PC-3 (cell line): ENCODE results near the gene NOTO. TPM values are rescaled to one million over a fixed set of nuclear protein-coding genes. Genes with fewer than 3 reads are reported as not detected.

ENCODE experiments used
- ATAC-seq: fragments of 200-7000 bp; cut with Tn5 transposase; 2 replicates; pipeline ENCODE4 v1.9.1; 2020; ENCODE audit warnings: mild to moderate bottlenecking, moderate library complexity
- BruUV-seq: library from RNA; stranded (reverse); fragments of 400-500 nt; replicated peaks from 2 replicates; lab custom pipeline; 2021; lab: Mats Ljungman, UMichigan
- CTCF ChIA-PET: fragments of 300-600 bp; sonication (Branson Sonifier 250); formaldehyde crosslinking; loops from one replicate; lab custom pipeline; 2022; ENCODE audit warnings: antibody characterized with exemption; lab: Charles Lee
- POLR2A ChIA-PET: fragments of 300-600 bp; sonication (Branson Sonifier 250); formaldehyde crosslinking; loops from one replicate; lab custom pipeline; 2022; ENCODE audit warnings: antibody characterized with exemption; ENCODE audit not compliant: unreplicated experiment; lab: Charles Lee
- DNase-seq: peaks from one replicate; pipeline ENCODE4 v3.0.0-alpha.2; 2015
- H2AFZ ChIP-seq: fragments of 300-600 bp; sonication (generic); 2 replicates; pipeline ENCODE4 v1.6.0; 2016; ENCODE audit warnings: antibody characterized with exemption, low read length
- H3F3A ChIP-seq: fragments of 300-600 bp; sonication (generic); one replicate; pipeline ENCODE4 v1.6.0; 2017; ENCODE audit warnings: antibody characterized with exemption, low read length, control low read depth, mild to moderate bottlenecking; ENCODE audit not compliant: unreplicated experiment
- H3K27ac ChIP-seq: fragments of 300-600 bp; sonication (generic); 2 replicates; pipeline ENCODE4 v1.5.1; 2016; ENCODE audit warnings: mild to moderate bottlenecking, low read length
- H3K27me3 ChIP-seq: fragments of 300-600 bp; sonication (generic); 2 replicates; pipeline ENCODE4 v1.6.1; 2016; ENCODE audit warnings: low read length, mixed read lengths
- H3K36me3 ChIP-seq: fragments of 300-600 bp; sonication (generic); 2 replicates; pipeline ENCODE4 v1.6.1; 2016; ENCODE audit warnings: low read depth, mixed run types, low read length, mixed read lengths
- H3K4me1 ChIP-seq: fragments of 300-600 bp; sonication (generic); 2 replicates; pipeline ENCODE4 v1.5.1; 2016; ENCODE audit warnings: low read length; ENCODE audit not compliant: insufficient read depth
- H3K4me2 ChIP-seq: fragments of 300-600 bp; sonication (generic); 2 replicates; pipeline ENCODE4 v1.6.0; 2016; ENCODE audit warnings: low read length
- H3K4me3 ChIP-seq: fragments of 300-600 bp; sonication (generic); 2 replicates; pipeline ENCODE4 v1.5.1; 2016; ENCODE audit warnings: mild to moderate bottlenecking, low read length, mixed read lengths
- H3K79me2 ChIP-seq: fragments of 300-600 bp; sonication (generic); 2 replicates; pipeline ENCODE4 v1.6.1; 2017; ENCODE audit warnings: low read length, mixed read lengths
- H3K9ac ChIP-seq: fragments of 300-600 bp; sonication (generic); 2 replicates; pipeline ENCODE4 v1.6.0; 2016; ENCODE audit warnings: mild to moderate bottlenecking, low read length
- H3K9me2 ChIP-seq: fragments of 300-600 bp; sonication (generic); replicated peaks from 2 replicates; pipeline ENCODE4 v1.6.1; 2016; ENCODE audit warnings: mixed run types, low read length, mixed read lengths
- H3K9me3 ChIP-seq: fragments of 300-600 bp; sonication (generic); 2 replicates; pipeline ENCODE4 v1.6.1; 2016; ENCODE audit warnings: low read length, mixed read lengths
- H4K20me1 ChIP-seq: fragments of 300-600 bp; sonication (generic); 2 replicates; pipeline ENCODE4 v1.6.1; 2016; ENCODE audit warnings: low read length, mixed read lengths
- CTCF ChIP-seq: fragments of 300-600 bp; sonication (generic); conservative IDR thresholded peaks from 2 replicates; pipeline ENCODE4 v1.5.1; 2017; ENCODE audit warnings: antibody characterized with exemption, low read depth, mild to moderate bottlenecking, low read length
- EZH2 ChIP-seq: fragments of 300-600 bp; sonication (generic); IDR thresholded peaks from one replicate; pipeline ENCODE4 v1.6.1; 2017; ENCODE audit warnings: antibody characterized with exemption, mild to moderate bottlenecking, low read length; ENCODE audit not compliant: unreplicated experiment
- EZH2phosphoT487 ChIP-seq: fragments of 300-600 bp; sonication (generic); IDR thresholded peaks from 2 replicates; pipeline ENCODE4 v1.6.1; 2018; ENCODE audit warnings: mild to moderate bottlenecking, antibody characterized with exemption, low read length, borderline replicate concordance
- intact Hi-C: fragments of 100-400 bp; cut with micrococcal nuclease; formaldehyde crosslinking; loops from 2 replicates; pipeline ENCODE4 v1.9.0; 2023
- total RNA-seq: library from RNA; depleted of rRNA; stranded (reverse); fragments of >200 nt; gene quantifications from 2 replicates; pipeline ENCODE4 v1.2.3, GENCODE V29; 2014

NOTO gene
- total RNA-seq, 1 experiment from 2014 or later: 0.07 TPM

DNA sequence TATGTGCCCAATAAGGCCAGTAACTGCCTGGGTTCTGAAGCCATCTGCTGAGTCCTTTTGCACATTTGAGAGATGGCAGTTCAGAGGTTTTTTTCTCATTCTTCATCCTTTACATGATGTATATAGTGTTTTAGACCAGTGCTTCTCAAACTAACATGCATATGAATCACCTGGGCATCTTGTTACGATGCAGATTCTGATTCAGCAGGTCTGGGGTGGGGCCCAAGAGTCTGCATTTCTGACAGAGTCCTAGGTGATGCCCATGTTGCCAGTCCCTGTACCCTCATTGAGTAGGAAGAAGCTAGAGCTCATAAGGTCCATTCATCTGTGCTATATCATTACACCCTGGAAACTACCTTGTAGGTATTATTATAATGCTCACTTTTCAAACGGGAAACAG is 15.5 kb downstream of the NOTO start:
- ChIA-PET CTCF (no interaction called here), POLR2A (no interaction called here)
- Histone ChIP-seq H3K79me2 (peaks cover 51% of the 10 kb centered on the region), H3K9me3 (no peaks in the 10 kb centered on the region), H3K27me3 (no peaks in the 10 kb centered on the region), H3K4me2 (peak overlapping the region; percentile 15; the same call in 1 of the 2 replicates), H3K27ac (no peak overlapping the region), H3F3A (no peaks in the 10 kb centered on the region), H3K36me3 (peaks cover 8% of the 10 kb centered on the region; the same call in 1 of the 2 replicates), H4K20me1 (no peaks in the 10 kb centered on the region), H2AFZ (no peak overlapping the region), H3K4me3 (no peak overlapping the region), H3K4me1 (peaks cover 25% of the 10 kb centered on the region), H3K9me2 (no peaks in the 10 kb centered on the region), H3K9ac (no peak overlapping the region)
- ATAC-seq (no peak), DNase-seq (peak; percentile 19)
- intact Hi-C loops: no loop called here
- no TSS peak for BruUV-seq
- TF ChIP-seq CTCF (no peak), EZH2phosphoT487 (no peak), EZH2 (no peak)

- BruUV-seq: no TSS peak
- no peaks in the 10 kb centered on the region for H4K20me1 ChIP-seq
- H3K4me3 ChIP-seq: no peak overlapping the region
- H2AFZ ChIP-seq: no peak overlapping the region
- peaks cover 51% of the 10 kb centered on the region for H3K79me2 ChIP-seq
- no peaks in the 10 kb centered on the region for H3K9me2 ChIP-seq
- peaks cover 25% of the 10 kb centered on the region for H3K4me1 ChIP-seq
- CTCF ChIA-PET: no interaction called here
- TF ChIP-seq EZH2: no peak
- TF ChIP-seq EZH2phosphoT487: no peak
- no peak for TF ChIP-seq CTCF
- H3K4me2 ChIP-seq: peak overlapping the region; percentile 15; the same call in 1 of the 2 replicates
- H3K27me3 ChIP-seq: no peaks in the 10 kb centered on the region
- H3K9me3 ChIP-seq: no peaks in the 10 kb centered on the region
- peaks cover 13% of the 10 kb centered on the region; the same call in 1 of the 2 replicates for H3K36me3 ChIP-seq
- intact Hi-C loops: no loop called here
- no peaks in the 10 kb centered on the region for H3F3A ChIP-seq
- no peak overlapping the region for H3K9ac ChIP-seq
- DNase-seq (peak; percentile 64), ATAC-seq (peak; percentile 48)
- no peak overlapping the region for H3K27ac ChIP-seq
- POLR2A ChIA-PET: no interaction called here
Observed at GRCh38 chr2:73218298-73218697, 15.9 kb downstream of the NOTO start.

- CTCF ChIA-PET: no interaction called here
- intact Hi-C loops: no loop called here
Observed at GRCh38 chr2:73223821-73224220, 21.4 kb downstream of the NOTO start.

More at GRCh38 chr2:73223821-73224220, 21.4 kb downstream of the NOTO start:
- TF ChIP-seq CTCF: no peak
- no peak for TF ChIP-seq EZH2
- TF ChIP-seq EZH2phosphoT487: no peak
- POLR2A ChIA-PET: no interaction called here
- Histone ChIP-seq H3K79me2 (peaks cover 6% of the 10 kb centered on the region), H3K9ac (no peak overlapping the region), H2AFZ (no peak overlapping the region), H3K27ac (no peak overlapping the region), H3K27me3 (no peaks in the 10 kb centered on the region), H3K9me3 (no peaks in the 10 kb centered on the region), H3K4me2 (no peak overlapping the region), H3F3A (no peaks in the 10 kb centered on the region), H3K9me2 (no peaks in the 10 kb centered on the region), H3K4me3 (no peak overlapping the region), H3K4me1 (no peaks in the 10 kb centered on the region), H3K36me3 (peaks cover 19% of the 10 kb centered on the region; the same call in 1 of the 2 replicates), H4K20me1 (no peaks in the 10 kb centered on the region)
- DNase-seq: no peak
- no peak for ATAC-seq
- BruUV-seq: no TSS peak
